GM06990 (cell line): Measurements from ENCODE around the gene PIGU.

Source experiments
- DNase-seq: peaks from one replicate; pipeline ENCODE4 v3.0.0-alpha.2; 2011; ENCODE audit not compliant: insufficient read length; ENCODE audit errors: extremely low read depth
- H3K27me3 ChIP-seq: replicated peaks from 2 replicates; pipeline ENCODE4 v1.6.0; 2011; ENCODE audit warnings: low read length; ENCODE audit not compliant: control insufficient read depth, insufficient read depth
- H3K36me3 ChIP-seq: 2 replicates; pipeline ENCODE4 v1.5.1; 2011; ENCODE audit warnings: low read length; ENCODE audit not compliant: control insufficient read depth, insufficient read depth
- H3K4me3 ChIP-seq: replicated peaks from 2 replicates; pipeline ENCODE4 v1.5.1; 2011; ENCODE audit warnings: low read depth, mild to moderate bottlenecking, control low read depth, low read length
- CTCF ChIP-seq: IDR thresholded peaks from 2 replicates; pipeline ENCODE4 v1.5.1; 2011; ENCODE audit warnings: low read length, control low read depth, mild to moderate bottlenecking, inconsistent platforms; ENCODE audit not compliant: insufficient read depth, poor library complexity, severe bottlenecking

The PIGU gene

GRCh38 chr20:34710861-34711574, 34.1 kb upstream of the PIGU start:
- H3K4me3 ChIP-seq = no peak overlapping the region
- no peak for DNase-seq
- TF ChIP-seq CTCF = no peak

GRCh38 chr20:34710568-34710839, 33.6 kb upstream of the PIGU start:
- H3K36me3 ChIP-seq = peaks cover 1% of the 10 kb centered on the region; the same call in 1 of the 2 replicates
- DNase-seq = no peak
- H3K27me3 ChIP-seq = no peaks in the 10 kb centered on the region
- TF ChIP-seq CTCF = no peak
- peak overlapping the region; percentile 65 for H3K4me3 ChIP-seq

More at GRCh38 chr20:34710861-34711574, 34.1 kb upstream of the PIGU start:
- H3K36me3 ChIP-seq = peaks cover 1% of the 10 kb centered on the region; the same call in 1 of the 2 replicates
- H3K27me3 ChIP-seq = no peaks in the 10 kb centered on the region

- H3K27me3 ChIP-seq = no peaks in the 10 kb centered on the region
- H3K4me3 ChIP-seq = peak overlapping the region; percentile 65
- H3K36me3 ChIP-seq = peaks cover 1% of the 10 kb centered on the region; the same call in 1 of the 2 replicates
- TF ChIP-seq CTCF = peak; percentile 29
- no peak for DNase-seq
Measured at GRCh38 chr20:34709831-34710567, 33.1 kb upstream of the PIGU start.

GRCh38 chr20:34709044-34709830, 32.3 kb upstream of the PIGU start:
- no peaks in the 10 kb centered on the region for H3K27me3 ChIP-seq
- peak overlapping the region; percentile 65 for H3K4me3 ChIP-seq
- no peak for TF ChIP-seq CTCF
- peaks cover under 1% of the 10 kb centered on the region; the same call in 1 of the 2 replicates for H3K36me3 ChIP-seq
- peak; percentile 91 for DNase-seq

- H3K36me3 ChIP-seq = no peaks in the 10 kb centered on the region; the same call in 1 of the 2 replicates
- no peak for DNase-seq
- TF ChIP-seq CTCF = peak; percentile 77
- H3K4me3 ChIP-seq = peak overlapping the region; percentile 65
- H3K27me3 ChIP-seq = no peaks in the 10 kb centered on the region
Measured at GRCh38 chr20:34708621-34709043, 31.7 kb upstream of the PIGU start.
